Erythroblast (primary cell): ENCODE results near the gene BRDT.

Source experiments
- GATA1 ChIP-seq: IDR thresholded peaks from 2 replicates; pipeline ENCODE4 v1.6.1; 2011; ENCODE audit warnings: low read depth, mild to moderate bottlenecking, control low read depth, low read length, moderate library complexity
- POLR2A ChIP-seq: IDR thresholded peaks from 2 replicates; pipeline ENCODE4 v1.6.1; 2011; ENCODE audit warnings: mild to moderate bottlenecking, low read length

DNA sequence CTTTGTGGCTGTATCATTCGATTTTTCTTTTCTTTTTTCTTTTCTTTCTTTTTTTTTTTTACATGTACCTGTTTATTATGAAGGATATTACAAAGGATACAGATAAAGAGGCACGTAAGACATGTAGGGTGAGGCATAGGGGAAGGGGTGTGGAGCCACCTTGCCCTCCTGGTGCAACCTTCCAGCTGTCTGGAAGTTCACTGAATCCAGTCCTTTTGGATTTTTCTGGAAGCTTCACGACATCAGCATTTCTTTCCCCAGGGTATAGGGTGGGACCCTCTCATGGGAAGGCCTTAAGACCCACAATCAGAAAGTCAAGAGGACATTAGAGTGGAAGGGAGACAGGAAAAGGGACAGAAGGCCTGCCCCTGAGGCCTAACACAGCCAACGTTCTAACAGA lies 33.2 kb upstream of the BRDT start:
- TF ChIP-seq POLR2A (no peak), GATA1 (no peak)
